Measurements from ENCODE around the gene SMIM33. TPM values are rescaled to one million over a fixed set of nuclear protein-coding genes. Genes with fewer than 3 reads are reported as not detected.
A peak's percentile ranks its signal among the peaks of the same experiment; 100 is the strongest.

The SMIM33 gene
- not detected in 2 replicates for total RNA-seq (2022)
- Bru-seq, nascent RNA = not detected
- BruChase-seq, experiment 1, labeled RNA remaining after a 6-hour chase = percentile 13 among the genes with signal in this experiment
- not detected for BruChase-seq, experiment 2, labeled RNA remaining after a 2-hour chase
- long read RNA-seq = 0 reads

DNA sequence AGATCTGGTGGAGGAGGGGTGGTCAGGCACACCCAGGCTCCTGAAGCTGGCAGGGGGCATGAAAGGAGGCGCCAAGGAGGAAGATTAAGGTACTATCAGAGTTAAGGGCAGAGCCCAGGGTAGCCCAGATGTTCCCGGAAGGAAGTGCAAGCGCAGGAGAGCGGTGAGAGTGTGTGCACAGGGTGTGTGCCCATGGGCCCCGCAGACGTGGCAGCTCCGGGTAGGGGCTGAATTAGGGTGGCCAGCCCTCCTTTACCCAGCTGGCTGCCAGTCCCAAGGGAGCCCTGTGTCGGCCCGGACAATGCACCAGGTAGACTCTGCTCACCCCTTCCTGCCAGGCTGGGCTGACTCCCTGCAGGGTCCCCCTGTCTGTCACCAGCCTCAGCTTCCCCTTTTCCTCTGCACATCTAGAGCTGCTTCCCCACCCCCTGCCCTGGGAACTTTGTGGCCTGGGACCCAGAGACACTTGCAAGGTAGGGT, at the start of gene SMIM33:
SMIM33 (plus strand) TSS at position 184 of the 480 bp plus-strand sequence; CDS start at position 302, 118 bp downstream.
- POLR2A ChIA-PET = interaction anchor here (0.9 kb wide), 1 partner anchor 26 kb away, joined by 3 read pairs; no protein-coding TSS in a partner anchor
- BruUV-seq (replicated peaks) = no TSS peak
- intact Hi-C loops (cut with micrococcal nuclease) = no loop called here

DNA sequence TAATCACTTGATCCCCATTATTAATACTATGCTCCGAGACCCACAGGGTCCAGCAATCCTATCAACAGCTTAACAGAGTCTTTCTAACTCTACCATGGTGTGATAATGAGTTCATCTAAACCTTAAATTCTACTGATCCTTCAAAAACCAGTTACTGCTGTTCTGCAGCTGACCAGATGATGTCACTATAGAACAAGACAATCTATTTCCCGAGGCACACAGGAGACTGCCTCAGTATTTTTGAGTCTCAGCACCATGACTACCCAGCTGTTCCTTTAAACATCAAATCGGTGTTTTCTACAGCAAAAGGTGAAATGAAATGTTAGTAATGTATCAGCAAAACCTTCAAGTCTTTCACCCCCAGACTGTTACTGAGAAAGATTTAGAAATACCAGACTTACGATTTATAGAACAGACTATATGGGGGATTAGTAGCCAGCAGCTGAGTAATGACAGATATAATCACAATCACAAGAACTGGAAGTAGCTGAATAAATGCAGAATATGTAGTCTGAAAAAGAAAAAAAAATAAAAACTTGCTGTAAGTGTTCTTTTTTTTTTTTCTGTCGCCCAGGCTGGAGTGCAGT, 48.4 kb upstream of the SMIM33 start:
- TF ChIP-seq, protein P1, sequence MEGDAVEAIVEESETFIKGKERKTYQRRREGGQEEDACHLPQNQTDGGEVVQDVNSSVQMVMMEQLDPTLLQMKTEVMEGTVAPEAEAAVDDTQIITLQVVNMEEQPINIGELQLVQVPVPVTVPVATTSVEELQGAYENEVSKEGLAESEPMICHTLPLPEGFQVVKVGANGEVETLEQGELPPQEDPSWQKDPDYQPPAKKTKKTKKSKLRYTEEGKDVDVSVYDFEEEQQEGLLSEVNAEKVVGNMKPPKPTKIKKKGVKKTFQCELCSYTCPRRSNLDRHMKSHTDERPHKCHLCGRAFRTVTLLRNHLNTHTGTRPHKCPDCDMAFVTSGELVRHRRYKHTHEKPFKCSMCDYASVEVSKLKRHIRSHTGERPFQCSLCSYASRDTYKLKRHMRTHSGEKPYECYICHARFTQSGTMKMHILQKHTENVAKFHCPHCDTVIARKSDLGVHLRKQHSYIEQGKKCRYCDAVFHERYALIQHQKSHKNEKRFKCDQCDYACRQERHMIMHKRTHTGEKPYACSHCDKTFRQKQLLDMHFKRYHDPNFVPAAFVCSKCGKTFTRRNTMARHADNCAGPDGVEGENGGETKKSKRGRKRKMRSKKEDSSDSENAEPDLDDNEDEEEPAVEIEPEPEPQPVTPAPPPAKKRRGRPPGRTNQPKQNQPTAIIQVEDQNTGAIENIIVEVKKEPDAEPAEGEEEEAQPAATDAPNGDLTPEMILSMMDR (IDR thresholded peaks at IDR 0.05; ENCODE audit: unreplicated experiment) = peak; percentile 93
- H3K27ac Mint-ChIP-seq (ENCODE audit: low read depth, unreplicated experiment) = peak overlapping the region; percentile 57
- POLR2A ChIA-PET = interaction anchor here (0.5 to 2.2 kb wide), 12 partner anchors 13 to 215 kb away, joined by 3 to 13 read pairs (median 4); partner anchors contain the start of genes DNAJC18, PAIP2, SPATA24 and UBE2D2
- CTCF ChIA-PET = interaction anchor here (0.6 to 11.6 kb wide), 63 partner anchors 8 to 861 kb away, joined by 3 to 434 read pairs (median 4); partner anchors contain the start of genes DNAJC18, ECSCR, SPATA24 and STING1
- H3K4me1 Mint-ChIP-seq (ENCODE audit: insufficient read depth, unreplicated experiment) = no peaks in the 10 kb centered on the region
- H3K27me3 Mint-ChIP-seq (ENCODE audit: insufficient read depth, unreplicated experiment) = no peaks in the 10 kb centered on the region
- no peak overlapping the region for H3K4me3 Mint-ChIP-seq (ENCODE audit: unreplicated experiment)
- H3K36me3 Mint-ChIP-seq (ENCODE audit: insufficient read depth, unreplicated experiment) = peaks cover 52% of the 10 kb centered on the region
- intact Hi-C loops (cut with micrococcal nuclease) = loop anchor here (1.0 to 2.0 kb wide), 4 partner anchors 91 to 343 kb away; no protein-coding TSS in a partner anchor
- no TSS peak for BruUV-seq (replicated peaks)
- H3K9me3 Mint-ChIP-seq (ENCODE audit: unreplicated experiment) = no peaks in the 10 kb centered on the region
- DNase-seq (ENCODE audit: unreplicated experiment) = peak; percentile 84

More for the DNA sequence above, at the start of gene SMIM33:
- H3K27ac Mint-ChIP-seq (ENCODE audit: low read depth, unreplicated experiment) = no peak within 1 kb of the TSS
- H3K9me3 Mint-ChIP-seq (ENCODE audit: unreplicated experiment) = no peaks in the 10 kb centered on the region
- H3K27me3 Mint-ChIP-seq (ENCODE audit: insufficient read depth, unreplicated experiment) = no peaks in the 10 kb centered on the region
- DNase-seq (ENCODE audit: unreplicated experiment) = no peak
- CTCF ChIA-PET = interaction anchor here (0.5 to 0.6 kb wide), 2 partner anchors 17 to 114 kb away, joined by 3 read pairs; no protein-coding TSS in a partner anchor
- H3K4me3 Mint-ChIP-seq (ENCODE audit: unreplicated experiment) = no peak within 1 kb of the TSS
- H3K4me1 Mint-ChIP-seq (ENCODE audit: insufficient read depth, unreplicated experiment) = peaks cover 15% of the 10 kb centered on the region
- no peaks in the 10 kb centered on the region for H3K36me3 Mint-ChIP-seq (ENCODE audit: insufficient read depth, unreplicated experiment)
- TF ChIP-seq, protein P1 (IDR thresholded peaks at IDR 0.05; ENCODE audit: unreplicated experiment) = no peak

DNA sequence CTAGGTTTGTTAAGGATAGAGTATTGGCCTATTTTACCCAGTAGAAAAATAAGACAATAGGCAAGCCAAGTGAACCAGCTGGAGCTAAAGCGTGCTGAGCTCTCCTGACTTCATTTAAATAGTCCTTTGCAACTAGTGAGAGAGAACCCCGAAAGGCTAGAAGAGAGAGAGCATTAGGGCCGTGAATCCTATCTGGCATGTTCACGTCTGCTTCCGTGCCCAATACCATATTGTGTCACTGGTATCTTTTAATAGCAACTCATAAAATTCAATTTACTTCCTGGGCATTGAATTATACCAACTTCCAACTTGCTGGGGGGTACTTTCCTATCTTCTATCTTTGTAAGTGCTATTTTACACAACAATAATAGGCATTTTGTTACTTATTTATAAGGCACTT, 45.3 kb upstream of the SMIM33 start:
- Mint-ChIP-seq H3K9me3 (ENCODE audit: unreplicated experiment) (no peaks in the 10 kb centered on the region), H3K27ac (ENCODE audit: low read depth, unreplicated experiment) (no peak overlapping the region), H3K36me3 (ENCODE audit: insufficient read depth, unreplicated experiment) (peaks cover 56% of the 10 kb centered on the region), H3K4me1 (ENCODE audit: insufficient read depth, unreplicated experiment) (no peaks in the 10 kb centered on the region), H3K4me3 (ENCODE audit: unreplicated experiment) (no peak overlapping the region), H3K27me3 (ENCODE audit: insufficient read depth, unreplicated experiment) (no peaks in the 10 kb centered on the region)
- no peak for DNase-seq (ENCODE audit: unreplicated experiment)
- intact Hi-C loops (cut with micrococcal nuclease) = no loop called here
- ChIA-PET CTCF (interaction anchor here (0.6 to 11.6 kb wide), 4 partner anchors 16 to 210 kb away, joined by 3 to 434 read pairs (median 70); partner anchors contain the start of gene SPATA24), POLR2A (interaction anchor here (0.6 to 2.1 kb wide), 2 partner anchors 88 to 340 kb away, joined by 3 to 6 read pairs; no protein-coding TSS in a partner anchor)
- no TSS peak for BruUV-seq (replicated peaks)
- TF ChIP-seq, protein P1 (IDR thresholded peaks at IDR 0.05; ENCODE audit: unreplicated experiment) = no peak

Data from MCF 10A (cell line).